ENCODE data around the gene MYL2.

MYL2 gene

GRCh38 chr12:110930348-110931314, 10.3 kb upstream of the MYL2 start:
- DNase-seq (ENCODE audit: low read depth): no peak

- DNase-seq (ENCODE audit: low read depth): no peak
These were observed 9.4 kb upstream of the MYL2 start for GRCh38 chr12:110929818-110930217.

- no peak for DNase-seq (ENCODE audit: low read depth)
These were observed 8.3 kb upstream of the MYL2 start for GRCh38 chr12:110928700-110929099.

- no peak for DNase-seq (ENCODE audit: low read depth)
These were observed 7.2 kb upstream of the MYL2 start for GRCh38 chr12:110927546-110927945.

GRCh38 chr12:110923692-110924334, 3.4 kb upstream of the MYL2 start:
- DNase-seq (ENCODE audit: low read depth): no peak

DNA sequence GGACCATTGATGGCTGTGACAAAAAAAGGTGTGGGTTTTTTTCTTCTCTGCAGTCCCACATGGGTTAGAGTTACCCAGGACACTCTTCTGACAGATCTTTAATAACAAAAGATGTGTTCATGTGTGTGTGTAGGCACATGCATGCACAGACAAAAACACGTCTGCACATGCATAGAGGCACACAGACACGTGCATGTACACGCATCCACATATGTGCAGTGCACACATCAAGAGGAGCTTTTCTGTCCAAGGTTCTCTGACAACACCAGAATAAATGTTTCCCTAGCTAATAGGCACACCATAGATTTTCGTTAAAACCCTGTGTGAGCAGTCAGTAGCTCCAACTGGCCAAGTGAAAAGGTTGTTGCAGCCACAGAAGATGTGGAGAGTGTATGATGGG, 2.8 kb upstream of the MYL2 start:
- DNase-seq (ENCODE audit: low read depth): no peak

GRCh38 chr12:110922652-110923051, 2.3 kb upstream of the MYL2 start:
- DNase-seq (ENCODE audit: low read depth): no peak

DNA sequence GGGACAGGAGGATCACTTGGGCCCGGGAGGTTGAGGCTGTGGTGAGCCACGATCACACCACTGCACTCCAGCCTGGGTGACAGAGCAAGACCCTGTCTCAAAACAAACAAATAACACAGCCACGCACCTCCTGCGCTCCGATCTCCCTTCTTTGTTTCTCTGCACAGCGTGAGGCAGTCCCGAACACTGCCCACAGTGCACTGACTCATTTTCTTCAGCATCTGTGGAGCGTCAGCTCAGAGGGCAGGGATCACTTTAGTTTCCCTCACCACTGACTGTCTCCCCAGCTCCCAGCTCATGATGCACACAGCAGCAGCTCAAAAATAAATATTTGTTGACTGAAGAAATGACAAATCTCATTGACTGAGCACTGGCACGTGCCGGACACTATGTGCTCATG, 883 bp upstream of the MYL2 start:
- no peak for DNase-seq (ENCODE audit: low read depth)

GRCh38 chr12:110919720-110920119, 659 bp downstream of the MYL2 start:
- DNase-seq (ENCODE audit: low read depth): no peak

- DNase-seq (ENCODE audit: low read depth): no peak
These were observed 2.4 kb downstream of the MYL2 start for GRCh38 chr12:110917961-110918360.

DNA sequence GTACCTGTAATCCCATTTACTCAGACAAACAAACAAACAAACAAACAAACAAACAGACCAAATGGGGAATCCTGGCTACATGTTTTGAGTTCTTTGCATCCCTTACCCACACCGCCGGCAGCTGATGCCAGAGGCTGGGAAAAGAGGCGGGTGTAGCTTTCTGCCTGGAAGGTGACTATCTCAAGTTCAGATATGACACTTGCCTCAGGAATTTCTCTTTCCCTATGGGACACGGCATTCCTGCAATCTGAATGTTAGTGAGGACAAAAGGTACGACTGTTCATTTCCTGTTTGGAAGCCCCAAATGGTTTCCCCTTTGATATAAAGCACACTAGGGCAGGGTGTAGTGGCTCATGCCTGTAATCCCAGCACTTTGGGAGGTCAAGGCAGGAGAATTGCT, 2.9 kb downstream of the MYL2 start:
- DNase-seq (ENCODE audit: low read depth): no peak

DNA sequence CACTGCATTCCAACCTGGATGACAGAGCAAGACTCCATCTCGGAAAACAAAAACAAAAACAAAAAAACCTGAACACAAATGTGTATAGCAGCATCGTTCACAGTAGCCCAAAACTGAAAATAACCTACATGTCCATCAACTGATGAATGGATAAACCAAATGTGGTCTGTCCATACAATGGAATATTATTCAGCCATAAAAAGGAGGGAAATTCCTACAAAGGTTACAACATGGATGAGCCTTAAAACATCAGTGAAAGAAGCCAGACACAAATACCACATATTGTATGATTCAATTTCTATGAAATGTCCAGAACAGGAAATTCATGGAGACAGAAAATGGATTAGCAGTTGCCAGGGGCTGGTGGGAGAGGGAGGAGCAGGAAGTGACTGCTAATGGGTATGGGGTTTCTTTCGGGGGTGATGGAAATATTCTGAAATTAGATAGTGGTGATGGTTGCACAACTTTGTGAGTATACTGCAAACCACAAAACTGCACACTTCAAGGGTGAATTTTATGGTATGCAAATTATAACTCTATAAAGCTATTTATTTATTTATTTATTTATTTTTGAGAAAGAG, 4.0 kb downstream of the MYL2 start:
- DNase-seq (ENCODE audit: low read depth): no peak

- no peak for DNase-seq (ENCODE audit: low read depth)
These were observed 7.0 kb downstream of the MYL2 start for GRCh38 chr12:110913119-110914056.

DNA sequence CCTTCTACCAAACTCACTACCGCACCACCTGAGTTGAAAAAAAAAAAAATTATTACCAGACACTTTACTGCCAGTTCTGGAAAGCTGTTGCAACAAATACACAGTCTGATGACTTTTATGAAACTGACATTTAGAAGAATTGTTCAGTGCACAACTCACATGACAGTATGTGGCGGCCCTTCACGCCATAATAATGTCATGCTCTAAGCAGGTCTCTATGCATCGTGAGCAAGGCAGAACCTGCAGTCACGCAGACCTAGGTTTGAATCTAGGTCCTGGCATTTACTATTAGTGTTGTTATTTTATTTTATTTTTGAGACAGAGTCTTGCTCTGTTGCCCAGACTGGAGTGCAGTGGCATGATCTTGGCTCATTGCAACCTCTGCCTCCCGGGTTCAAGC, 8.1 kb downstream of the MYL2 start:
- no peak for DNase-seq (ENCODE audit: low read depth)

GRCh38 chr12:110908377-110909152, 11.8 kb downstream of the MYL2 start:
- DNase-seq (ENCODE audit: low read depth): no peak

- no peak for DNase-seq (ENCODE audit: low read depth)
These were observed 12.8 kb downstream of the MYL2 start for GRCh38 chr12:110907583-110907982.

DNA sequence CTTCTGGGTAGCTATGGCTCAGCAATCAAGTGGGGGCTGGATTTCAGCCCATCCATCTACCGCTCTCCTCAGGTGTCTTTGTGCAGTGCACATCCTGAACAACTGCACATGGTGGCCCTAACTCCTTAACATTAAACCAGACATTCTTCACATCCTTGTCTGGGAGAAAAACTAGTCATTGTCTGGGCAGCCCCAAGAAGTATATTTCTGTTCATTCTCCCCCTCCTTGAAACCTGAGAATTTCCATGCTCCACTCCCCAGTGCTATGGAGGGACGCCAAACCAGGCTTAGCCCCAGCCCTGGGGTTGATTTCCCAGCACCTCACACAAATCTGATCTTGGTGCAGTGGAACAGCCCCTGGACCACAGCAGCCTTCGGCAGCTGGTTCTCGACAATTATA, 13.4 kb downstream of the MYL2 start:
- no peak for DNase-seq (ENCODE audit: low read depth)

DNA sequence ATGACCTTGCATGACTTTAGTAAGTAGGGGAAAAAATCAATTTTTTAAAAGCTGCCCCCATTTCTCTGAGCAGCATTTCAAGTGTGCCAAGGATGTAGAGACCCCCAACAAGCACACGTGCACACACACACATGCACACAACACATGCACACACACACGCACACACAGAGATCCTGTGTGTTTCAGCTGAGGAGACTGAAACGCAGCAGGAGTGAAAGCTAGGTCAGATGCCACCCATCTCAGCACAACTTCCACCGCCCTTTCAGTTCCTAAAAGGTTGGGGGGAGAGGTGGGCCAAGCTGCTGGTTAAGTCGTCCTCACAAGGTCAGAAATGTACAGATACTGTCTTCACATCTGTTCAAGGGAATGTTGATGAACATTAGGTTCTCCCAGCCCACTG, 13.9 kb downstream of the MYL2 start:
- DNase-seq (ENCODE audit: low read depth): no peak

DNA sequence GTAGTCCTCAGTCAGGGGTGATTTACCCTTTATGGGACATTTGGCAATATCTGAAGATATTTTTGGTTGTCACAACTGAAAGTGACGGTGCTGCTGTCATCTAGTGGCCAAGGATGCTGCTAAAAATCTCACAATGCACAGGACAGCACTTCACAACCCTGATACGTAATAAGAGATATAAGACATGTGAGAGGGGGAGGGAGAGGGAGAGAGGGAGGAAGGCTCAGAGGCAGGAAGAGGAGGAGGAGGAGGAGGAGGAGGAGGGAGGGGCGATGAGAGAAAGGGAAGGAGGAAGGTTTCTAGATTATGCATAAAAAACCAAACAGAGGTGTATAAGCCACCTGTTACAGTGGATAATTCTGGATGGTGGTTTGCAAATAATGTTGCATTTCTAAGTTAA, 14.3 kb downstream of the MYL2 start:
- DNase-seq (ENCODE audit: low read depth): no peak

GRCh38 chr12:110903511-110903910, 16.9 kb downstream of the MYL2 start:
- no peak for DNase-seq (ENCODE audit: low read depth)

- no peak for DNase-seq (ENCODE audit: low read depth)
These were observed 19.0 kb downstream of the MYL2 start for GRCh38 chr12:110901401-110901800.

All from stimulated activated CD8-positive, alpha-beta memory T cell treated with anti-CD3 and anti-CD28 coated beads, Interleukin-12 subunit alpha, Interleukin-12 subunit beta, amount 100 ng/mL, for 1 hour (primary cell).